ENCODE measurements around the gene RNU5D-1. TPM values are rescaled to one million over a fixed set of nuclear protein-coding genes. Genes with fewer than 3 reads are reported as not detected.

Gene RNU5D-1
- total RNA-seq, 2 experiments from 2014 or later = not detected

DNA sequence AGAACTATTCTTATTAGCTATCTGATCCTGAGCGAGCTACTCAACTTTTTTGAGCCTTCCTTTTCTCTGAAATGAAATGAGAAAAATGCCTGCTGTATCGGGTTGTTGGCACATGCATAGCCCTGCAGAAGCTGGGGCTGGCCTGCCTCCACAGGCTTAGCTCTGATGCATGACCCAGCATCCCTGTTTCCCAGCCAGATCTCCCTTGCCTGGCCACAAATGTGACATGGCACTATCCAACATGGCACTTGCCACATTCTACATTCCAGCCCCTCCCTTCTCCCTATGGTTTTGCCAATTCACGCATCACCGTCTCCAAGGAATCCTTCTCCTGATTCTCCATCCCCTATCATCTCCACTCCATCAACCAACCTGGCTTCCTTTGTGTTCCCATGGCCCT, 13.8 kb downstream of the RNU5D-1 start:
- no peak for DNase-seq
- Mint-ChIP-seq H3K36me3 (ENCODE audit: low read depth) (no peaks in the 10 kb centered on the region), H3K9me3 (ENCODE audit: insufficient read depth) (no peaks in the 10 kb centered on the region), H3K4me3 (no peak overlapping the region), H3K27me3 (ENCODE audit: low read depth) (no peaks in the 10 kb centered on the region), H3K4me1 (ENCODE audit: low read depth) (peaks cover 67% of the 10 kb centered on the region), H3K27ac (peak overlapping the region; percentile 5)
- no peak for ATAC-seq
- CTCF ChIA-PET = interaction anchor here (1.6 to 6.1 kb wide), 4 partner anchors 9 to 65 kb away, joined by 5 to 35 read pairs (median 12); partner anchors contain the start of gene RNU5D-1
- POLR2A ChIA-PET = interaction anchor here (1.6 to 11.6 kb wide), 2 partner anchors 16 to 103 kb away, joined by 5 to 839 read pairs; partner anchors contain the start of gene RNU5D-1

DNA sequence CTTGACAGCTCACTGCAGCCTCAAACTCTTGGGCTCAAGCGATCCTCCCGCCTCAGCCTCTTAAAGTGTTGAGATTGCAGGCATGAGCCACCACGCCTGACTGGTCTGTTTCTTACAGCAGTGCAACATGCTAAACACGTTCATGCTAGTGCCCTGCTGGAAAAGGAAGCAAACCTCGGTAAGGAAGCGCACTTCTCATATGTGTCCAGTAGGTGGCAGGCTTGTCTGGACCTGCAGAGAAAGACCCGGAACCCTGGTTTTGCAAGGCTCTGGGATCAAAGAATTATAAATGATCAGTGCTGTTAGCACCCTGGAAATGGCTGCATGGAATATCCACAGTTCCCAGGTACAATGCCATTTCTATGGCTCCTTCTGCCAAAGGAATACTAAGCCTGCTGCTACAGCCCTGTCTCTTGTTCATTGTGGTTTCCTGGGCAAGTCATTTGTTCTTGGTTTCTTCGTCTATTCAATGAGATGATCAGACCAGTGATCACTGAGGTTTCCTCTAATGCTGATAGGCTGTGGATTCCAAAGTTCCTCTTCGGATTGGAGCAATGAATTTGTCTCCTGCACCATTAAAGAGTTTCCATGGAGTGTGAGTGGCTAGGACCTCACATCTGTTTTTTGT, 15.9 kb downstream of the RNU5D-1 start:
- Mint-ChIP-seq H3K9me3 (ENCODE audit: insufficient read depth) (no peaks in the 10 kb centered on the region), H3K27ac (peak overlapping the region; percentile 76), H3K27me3 (ENCODE audit: low read depth) (peaks cover 5% of the 10 kb centered on the region), H3K36me3 (ENCODE audit: low read depth) (no peaks in the 10 kb centered on the region), H3K4me3 (peak overlapping the region; percentile 40), H3K4me1 (ENCODE audit: low read depth) (peaks cover 48% of the 10 kb centered on the region)
- ATAC-seq (peak; percentile 74), DNase-seq (peak; percentile 82)
- ChIA-PET POLR2A (interaction anchor here (0.6 to 11.6 kb wide), 2 partner anchors 18 to 51 kb away, joined by 3 to 839 read pairs; partner anchors contain the start of gene RNU5D-1), CTCF (interaction anchor here (0.7 to 6.1 kb wide), 12 partner anchors 11 to 296 kb away, joined by 3 to 35 read pairs (median 3); partner anchors contain the start of genes ARMH1, HECTD3, RNU5D-1 and TMEM53)

DNA sequence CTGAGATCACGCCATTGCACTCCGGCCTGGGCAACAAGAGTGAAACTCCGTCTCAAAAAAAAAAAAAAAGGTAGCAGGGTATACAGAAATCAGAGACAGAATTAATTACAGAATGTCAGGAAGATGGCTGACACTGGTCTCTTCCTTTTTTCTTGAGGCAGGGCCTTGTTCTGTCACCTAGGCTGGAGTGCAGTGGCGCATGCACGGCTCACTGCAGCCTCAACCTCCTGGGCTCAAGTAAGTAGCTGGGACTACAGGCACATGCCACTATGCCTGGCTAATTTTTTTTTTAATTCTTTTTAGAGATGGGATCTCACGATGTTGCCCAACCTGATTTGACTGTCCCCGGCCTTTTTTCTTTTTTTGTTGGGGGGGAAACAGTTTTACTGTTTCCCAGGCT, 16.4 kb downstream of the RNU5D-1 start:
- Mint-ChIP-seq H3K36me3 (ENCODE audit: low read depth) (no peaks in the 10 kb centered on the region), H3K9me3 (ENCODE audit: insufficient read depth) (no peaks in the 10 kb centered on the region), H3K4me3 (no peak overlapping the region), H3K4me1 (ENCODE audit: low read depth) (peaks cover 44% of the 10 kb centered on the region), H3K27me3 (ENCODE audit: low read depth) (peaks cover 5% of the 10 kb centered on the region), H3K27ac (peak overlapping the region; percentile 76)
- POLR2A ChIA-PET = interaction anchor here (0.6 to 11.6 kb wide), 2 partner anchors 18 to 50 kb away, joined by 3 to 839 read pairs; partner anchors contain the start of gene RNU5D-1
- CTCF ChIA-PET = interaction anchor here (0.7 to 6.1 kb wide), 9 partner anchors 10 to 95 kb away, joined by 3 to 35 read pairs (median 3); partner anchors contain the start of genes ARMH1 and TMEM53
- ATAC-seq (no peak), DNase-seq (no peak)

DNA sequence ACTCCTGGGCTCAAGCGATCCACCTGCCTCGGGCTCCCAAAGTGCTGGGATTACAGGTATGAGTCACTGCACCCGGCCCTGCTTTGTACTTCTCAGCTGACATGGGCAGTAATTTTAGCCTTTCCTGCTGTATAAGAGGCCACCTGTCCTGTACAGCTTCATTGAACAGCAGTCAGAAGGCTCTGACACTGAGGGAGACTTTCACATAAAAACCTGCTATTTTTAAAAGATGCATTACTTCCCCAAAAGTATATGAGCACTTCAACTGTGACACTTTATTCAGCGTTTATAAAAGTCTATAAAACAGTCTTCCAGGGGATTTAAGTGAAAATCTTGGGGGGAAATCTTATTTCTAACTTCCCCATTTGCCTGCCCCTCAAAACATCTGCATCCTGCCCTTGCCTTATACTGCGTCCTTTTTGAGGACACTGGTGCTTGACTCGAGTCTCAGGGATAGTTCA, 17.6 kb downstream of the RNU5D-1 start:
- Mint-ChIP-seq H3K4me3 (no peak overlapping the region), H3K9me3 (ENCODE audit: insufficient read depth) (no peaks in the 10 kb centered on the region), H3K4me1 (ENCODE audit: low read depth) (peaks cover 44% of the 10 kb centered on the region), H3K27me3 (ENCODE audit: low read depth) (peaks cover 5% of the 10 kb centered on the region), H3K27ac (no peak overlapping the region), H3K36me3 (ENCODE audit: low read depth) (no peaks in the 10 kb centered on the region)
- CTCF ChIA-PET = interaction anchor here (2.5 to 3.5 kb wide), 2 partner anchors 16 to 17 kb away, joined by 8 to 19 read pairs; no protein-coding TSS in a partner anchor
- DNase-seq (no peak), ATAC-seq (no peak)
- POLR2A ChIA-PET = interaction anchor here (3.3 kb wide), 1 partner anchor 8 kb away, joined by 55 read pairs; no protein-coding TSS in a partner anchor

DNA sequence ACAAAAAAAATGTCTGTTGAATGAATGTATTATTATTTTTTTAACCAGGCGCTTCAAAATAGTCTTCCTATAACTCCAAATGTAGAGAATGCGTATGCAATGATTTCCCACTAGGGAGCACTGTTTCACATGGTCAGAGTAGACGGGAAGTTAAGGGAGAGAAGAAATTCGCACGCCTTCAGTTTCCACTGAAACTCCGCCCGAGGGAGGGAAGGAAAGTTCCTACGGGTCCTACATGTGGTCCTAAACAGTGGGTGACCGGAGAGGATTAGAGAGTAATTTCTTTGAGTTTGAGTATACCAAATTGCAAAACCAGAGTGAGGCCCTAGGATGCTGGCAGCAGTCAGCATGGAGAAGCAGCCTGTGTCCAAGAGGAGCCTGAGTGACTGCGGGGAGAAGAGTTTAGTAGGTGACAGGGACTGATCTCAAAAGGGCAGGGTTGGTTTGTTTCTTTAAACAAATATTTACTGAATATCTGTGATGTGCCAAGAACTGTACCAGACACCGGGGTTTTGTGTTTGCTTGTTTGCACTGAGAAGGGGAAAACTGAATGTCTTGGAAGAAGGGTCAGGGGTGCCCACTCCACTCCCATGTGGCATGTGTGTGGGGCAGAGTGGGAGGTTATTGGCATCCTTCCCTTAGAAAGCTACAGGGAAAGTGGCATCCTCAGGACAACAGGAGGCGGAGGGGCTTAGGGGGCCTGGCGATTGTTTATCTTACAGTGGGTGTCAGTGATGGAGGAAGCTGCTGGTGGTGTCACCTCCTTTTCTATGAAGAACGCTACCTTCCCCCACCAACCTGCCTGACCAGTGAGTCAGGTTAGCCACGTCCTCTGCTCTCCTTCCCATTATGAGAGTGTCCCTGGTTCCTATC, 22.8 kb downstream of the RNU5D-1 start:
- Mint-ChIP-seq H3K36me3 (ENCODE audit: low read depth) (no peaks in the 10 kb centered on the region), H3K4me1 (ENCODE audit: low read depth) (peaks cover 16% of the 10 kb centered on the region), H3K4me3 (peak overlapping the region; percentile 23), H3K9me3 (ENCODE audit: insufficient read depth) (no peaks in the 10 kb centered on the region), H3K27me3 (ENCODE audit: low read depth) (peaks cover 5% of the 10 kb centered on the region), H3K27ac (peak overlapping the region; percentile 33)
- POLR2A ChIA-PET = interaction anchor here (1.3 to 2.4 kb wide), 3 partner anchors 13 to 22 kb away, joined by 4 to 23 read pairs (median 9); no protein-coding TSS in a partner anchor
- ATAC-seq = peak; percentile 89
- peak; percentile 60 for DNase-seq
- CTCF ChIA-PET = interaction anchor here (0.8 to 1.9 kb wide), 8 partner anchors 10 to 875 kb away, joined by 3 to 14 read pairs (median 6); partner anchors contain the start of genes ARMH1 and TMEM53

DNA sequence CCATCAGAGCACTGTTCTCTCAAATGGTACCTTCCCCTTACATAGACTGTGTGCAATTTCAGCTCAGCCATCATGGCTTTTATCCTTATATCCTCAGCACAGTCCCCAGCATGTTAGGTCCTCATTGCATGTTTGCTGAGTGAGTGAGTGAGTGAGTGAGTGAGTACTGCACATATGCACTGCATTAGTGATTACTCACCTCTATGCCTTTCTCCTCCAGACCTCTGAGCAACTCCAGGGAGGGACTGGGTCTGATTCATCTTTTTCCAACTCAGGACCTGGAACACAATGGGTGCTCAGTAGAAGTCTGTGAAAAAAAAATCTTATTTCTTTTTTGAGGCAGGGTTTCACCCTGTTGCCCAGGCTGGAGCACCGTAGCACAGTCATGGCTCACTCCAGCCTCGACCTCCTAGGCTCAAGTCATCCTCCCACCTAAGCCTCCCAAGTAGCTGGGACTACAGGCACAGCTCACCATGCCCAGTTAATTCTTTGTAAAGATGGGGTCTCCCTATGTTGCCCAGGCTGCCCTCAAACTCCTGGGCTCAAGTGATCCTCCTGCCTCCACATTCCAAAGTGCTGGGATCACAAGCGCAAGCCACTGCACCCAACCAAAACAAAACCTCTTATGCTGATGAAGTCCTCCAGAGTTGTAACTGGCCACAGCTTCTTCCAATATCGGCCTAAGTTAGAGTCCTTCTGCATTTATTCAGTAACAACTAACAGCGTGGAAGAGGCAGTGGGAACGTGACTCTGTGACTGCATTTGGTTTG, 23.7 kb downstream of the RNU5D-1 start:
- Mint-ChIP-seq H3K27me3 (ENCODE audit: low read depth) (peaks cover 5% of the 10 kb centered on the region), H3K27ac (no peak overlapping the region), H3K9me3 (ENCODE audit: insufficient read depth) (no peaks in the 10 kb centered on the region), H3K4me3 (no peak overlapping the region), H3K4me1 (ENCODE audit: low read depth) (peaks cover 16% of the 10 kb centered on the region), H3K36me3 (ENCODE audit: low read depth) (no peaks in the 10 kb centered on the region)
- ATAC-seq (no peak), DNase-seq (no peak)
- CTCF ChIA-PET = interaction anchor here (0.8 to 1.9 kb wide), 7 partner anchors 11 to 113 kb away, joined by 3 to 12 read pairs (median 4); partner anchors contain the start of genes ARMH1 and TMEM53
- POLR2A ChIA-PET = interaction anchor here (2.0 to 2.2 kb wide), 2 partner anchors 14 to 23 kb away, joined by 9 to 18 read pairs; no protein-coding TSS in a partner anchor

DNA sequence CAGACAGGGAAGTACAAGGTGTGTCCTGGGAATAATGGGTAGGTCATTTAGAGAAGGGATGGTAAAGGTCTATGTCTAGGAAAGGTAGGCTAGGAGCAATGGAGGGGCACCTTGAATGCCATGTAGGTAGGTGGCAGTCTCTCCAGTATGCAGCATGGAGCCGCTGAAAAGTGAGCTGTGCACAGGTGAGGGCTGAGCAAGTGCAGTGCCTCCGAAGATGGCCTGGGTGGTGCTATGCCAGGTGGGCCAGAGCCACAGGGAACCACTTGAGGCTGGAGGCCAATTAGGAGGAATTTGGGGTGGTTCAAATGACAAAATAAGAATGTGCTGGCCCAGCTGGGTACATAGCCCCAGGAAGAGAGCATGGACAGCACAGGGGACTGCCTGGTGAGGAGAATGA, 25.0 kb downstream of the RNU5D-1 start:
- Mint-ChIP-seq H3K4me1 (ENCODE audit: low read depth) (peaks cover 16% of the 10 kb centered on the region), H3K9me3 (ENCODE audit: insufficient read depth) (no peaks in the 10 kb centered on the region), H3K4me3 (no peak overlapping the region), H3K27me3 (ENCODE audit: low read depth) (peaks cover 2% of the 10 kb centered on the region), H3K27ac (no peak overlapping the region), H3K36me3 (ENCODE audit: low read depth) (no peaks in the 10 kb centered on the region)
- DNase-seq (no peak), ATAC-seq (no peak)
- POLR2A ChIA-PET = interaction anchor here (0.9 to 2.2 kb wide), 3 partner anchors 16 to 32 kb away, joined by 3 to 18 read pairs (median 9); partner anchors contain the start of gene TMEM53
- CTCF ChIA-PET = interaction anchor here (1.4 to 1.9 kb wide), 3 partner anchors 9 to 31 kb away, joined by 4 to 12 read pairs (median 6); partner anchors contain the start of genes ARMH1 and TMEM53

DNA sequence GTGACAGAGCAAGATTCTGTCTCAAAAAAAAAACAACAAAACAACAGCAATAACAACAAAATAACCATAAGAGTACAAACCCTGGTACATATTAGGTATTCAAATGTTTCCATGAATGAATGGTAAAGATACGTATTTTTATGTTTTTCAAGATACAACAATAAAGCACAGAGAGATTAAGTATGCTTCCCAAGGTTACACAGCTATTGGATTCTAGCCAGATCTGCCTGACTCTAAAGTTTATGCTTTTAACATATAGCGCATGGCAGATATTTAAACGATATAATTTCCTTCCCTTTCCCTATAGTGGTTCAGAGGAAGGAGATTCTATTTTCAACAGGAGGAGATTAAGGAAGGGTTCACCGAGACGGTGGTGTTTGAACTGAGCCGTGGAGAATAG, 25.5 kb downstream of the RNU5D-1 start:
- CTCF ChIA-PET = interaction anchor here (1.4 kb wide), 1 partner anchor 29 kb away, joined by 4 read pairs; no protein-coding TSS in a partner anchor
- Mint-ChIP-seq H3K4me1 (ENCODE audit: low read depth) (peaks cover 16% of the 10 kb centered on the region), H3K27me3 (ENCODE audit: low read depth) (no peaks in the 10 kb centered on the region), H3K4me3 (no peak overlapping the region), H3K9me3 (ENCODE audit: insufficient read depth) (no peaks in the 10 kb centered on the region), H3K36me3 (ENCODE audit: low read depth) (no peaks in the 10 kb centered on the region), H3K27ac (no peak overlapping the region)
- DNase-seq = no peak
- POLR2A ChIA-PET = interaction anchor here (0.9 to 2.2 kb wide), 3 partner anchors 16 to 32 kb away, joined by 3 to 18 read pairs (median 9); partner anchors contain the start of gene TMEM53
- ATAC-seq = no peak

DNA sequence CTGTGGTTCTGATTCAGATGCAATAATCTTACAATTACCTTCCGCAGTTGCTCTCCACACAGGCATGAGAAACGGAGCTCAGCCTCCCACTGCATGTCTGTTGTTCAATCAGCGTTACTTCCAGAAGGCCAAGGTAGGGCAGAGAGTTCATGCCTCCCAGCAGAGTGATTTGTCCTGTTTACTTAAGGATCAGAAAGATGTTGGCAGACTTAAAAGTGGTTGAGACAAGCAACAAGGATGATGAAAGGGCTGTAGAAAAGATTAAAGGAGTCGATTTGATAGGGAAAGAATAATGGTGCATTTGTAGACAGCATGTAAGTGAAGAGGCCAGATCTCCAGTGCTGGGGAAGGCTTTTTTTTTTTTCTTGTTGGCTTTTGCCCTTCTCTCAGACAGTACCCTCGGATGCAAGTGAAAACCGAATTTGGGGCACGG, 29.8 kb downstream of the RNU5D-1 start:
- H3K9me3 Mint-ChIP-seq (ENCODE audit: insufficient read depth) = no peaks in the 10 kb centered on the region
- H3K4me3 Mint-ChIP-seq = no peak overlapping the region
- ATAC-seq (no peak), DNase-seq (no peak)
- H3K36me3 Mint-ChIP-seq (ENCODE audit: low read depth) = no peaks in the 10 kb centered on the region
- CTCF ChIA-PET = no interaction called here
- H3K27me3 Mint-ChIP-seq (ENCODE audit: low read depth) = no peaks in the 10 kb centered on the region
- no peak overlapping the region for H3K27ac Mint-ChIP-seq
- POLR2A ChIA-PET = interaction anchor here (1.2 to 3.5 kb wide), 2 partner anchors 21 to 29 kb away, joined by 3 to 19 read pairs; partner anchors contain the start of gene RNU5D-1
- H3K4me1 Mint-ChIP-seq (ENCODE audit: low read depth) = peaks cover 22% of the 10 kb centered on the region

DNA sequence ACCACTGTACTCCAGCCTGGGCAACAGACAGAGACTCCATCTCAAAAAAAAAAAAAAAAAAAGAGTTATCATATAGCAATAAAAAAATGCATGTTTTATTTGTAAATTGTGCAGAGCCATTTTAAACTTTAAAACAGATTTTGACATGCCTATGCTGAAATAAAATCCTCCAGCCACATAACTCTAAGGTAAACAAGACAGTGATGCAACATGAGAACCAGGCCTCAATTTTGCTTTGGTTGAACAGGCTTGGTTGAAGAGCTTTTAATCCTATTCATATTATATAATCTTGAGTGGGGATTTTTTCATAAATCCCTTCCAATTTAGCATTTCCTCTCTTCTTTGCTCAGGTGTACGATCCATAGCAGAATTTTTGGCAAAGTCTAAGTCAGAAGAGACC, 30.4 kb downstream of the RNU5D-1 start:
- Mint-ChIP-seq H3K27me3 (ENCODE audit: low read depth) (no peaks in the 10 kb centered on the region), H3K27ac (no peak overlapping the region), H3K36me3 (ENCODE audit: low read depth) (no peaks in the 10 kb centered on the region), H3K4me3 (no peak overlapping the region), H3K9me3 (ENCODE audit: insufficient read depth) (no peaks in the 10 kb centered on the region), H3K4me1 (ENCODE audit: low read depth) (peaks cover 27% of the 10 kb centered on the region)
- ChIA-PET CTCF (interaction anchor here (1.4 kb wide), 1 partner anchor 14 kb away, joined by 3 read pairs; no protein-coding TSS in a partner anchor), POLR2A (interaction anchor here (1.2 to 3.5 kb wide), 2 partner anchors 21 to 30 kb away, joined by 3 to 19 read pairs; partner anchors contain the start of gene RNU5D-1)
- DNase-seq = no peak
- ATAC-seq = no peak

Data from activated CD8-positive, alpha-beta T cell treated with anti-CD3 and anti-CD28 coated beads, Interleukin-2, amount 10 ng/mL, durations not matched to agents 7 days and 5 days (primary cell).